ENCODE results near the gene PCNX2.

DNA sequence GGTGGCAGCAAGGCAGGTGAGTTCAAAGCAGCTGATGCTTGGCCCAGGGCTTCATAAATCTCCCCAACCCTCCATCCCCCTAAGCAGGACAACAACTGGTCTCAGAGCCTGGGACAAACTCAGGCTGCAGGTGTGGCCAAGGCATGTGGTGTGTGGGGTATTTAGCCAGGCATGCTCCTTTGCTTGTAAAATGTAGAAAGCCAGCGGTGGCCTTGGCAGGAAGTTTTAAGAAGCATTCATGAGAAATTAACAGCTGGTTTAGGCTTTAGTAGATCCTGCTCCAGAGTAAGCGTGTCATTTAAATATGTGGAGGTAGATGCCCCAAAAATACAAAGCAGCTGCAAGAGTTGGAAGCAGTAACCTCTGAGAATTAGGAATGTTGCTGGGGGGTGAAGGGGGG lies 300.3 kb downstream of the PCNX2 start:
- TF ChIP-seq POLR2A (IDR thresholded peaks at IDR 0.05; ENCODE audit: low read length) (no peak), GATA1 (IDR thresholded peaks at IDR 0.05; ENCODE audit: low read depth, low read length) (no peak)
